Panc1 (cell line): ENCODE measurements around the gene CEP57.

Experiments
- POLR2AphosphoS5 ChIP-seq: IDR thresholded peaks from 2 replicates; pipeline ENCODE4 v1.6.1; 2012; ENCODE audit warnings: mild to moderate bottlenecking, low read depth, low read length, moderate library complexity
- SIN3A ChIP-seq: IDR thresholded peaks from 2 replicates; pipeline ENCODE4 v1.6.1; 2012; ENCODE audit warnings: low read depth, mild to moderate bottlenecking, low read length, moderate library complexity, borderline replicate concordance; ENCODE audit not compliant: insufficient read depth

DNA sequence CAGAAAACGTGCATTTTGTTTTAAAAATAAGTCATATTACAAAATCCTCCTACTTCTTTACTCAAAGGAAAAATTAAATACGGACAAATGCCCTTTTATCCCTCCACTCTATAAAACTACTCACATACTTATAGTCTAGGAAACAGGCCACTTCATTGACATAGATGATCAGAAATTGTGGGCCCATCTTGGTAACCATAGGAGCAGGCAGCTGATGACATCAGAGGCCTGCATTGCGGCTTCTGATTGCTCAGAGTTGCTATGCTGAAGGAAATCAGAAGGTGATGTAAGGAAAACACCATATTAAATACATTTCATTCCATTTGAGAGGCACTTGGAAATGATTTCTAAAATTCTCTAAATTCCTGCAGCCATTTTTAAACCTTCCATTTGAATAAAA lies 27.8 kb upstream of the CEP57 start:
- TF ChIP-seq SIN3A: no peak
- TF ChIP-seq POLR2AphosphoS5: no peak
